GM21529 (cell line): ENCODE results near the gene NME2.
"Not testable (repeated sequence)": the region's sequence is repeated elsewhere in the genome, so short reads cannot be mapped to it uniquely, and the experiment has no call there.

ENCODE experiments used
- ATAC-seq: cut with Tn5 transposase; IDR thresholded peaks from one replicate; pipeline ENCODE4 v1.9.1; 2021; ENCODE audit not compliant: unreplicated experiment

NME2 gene

DNA sequence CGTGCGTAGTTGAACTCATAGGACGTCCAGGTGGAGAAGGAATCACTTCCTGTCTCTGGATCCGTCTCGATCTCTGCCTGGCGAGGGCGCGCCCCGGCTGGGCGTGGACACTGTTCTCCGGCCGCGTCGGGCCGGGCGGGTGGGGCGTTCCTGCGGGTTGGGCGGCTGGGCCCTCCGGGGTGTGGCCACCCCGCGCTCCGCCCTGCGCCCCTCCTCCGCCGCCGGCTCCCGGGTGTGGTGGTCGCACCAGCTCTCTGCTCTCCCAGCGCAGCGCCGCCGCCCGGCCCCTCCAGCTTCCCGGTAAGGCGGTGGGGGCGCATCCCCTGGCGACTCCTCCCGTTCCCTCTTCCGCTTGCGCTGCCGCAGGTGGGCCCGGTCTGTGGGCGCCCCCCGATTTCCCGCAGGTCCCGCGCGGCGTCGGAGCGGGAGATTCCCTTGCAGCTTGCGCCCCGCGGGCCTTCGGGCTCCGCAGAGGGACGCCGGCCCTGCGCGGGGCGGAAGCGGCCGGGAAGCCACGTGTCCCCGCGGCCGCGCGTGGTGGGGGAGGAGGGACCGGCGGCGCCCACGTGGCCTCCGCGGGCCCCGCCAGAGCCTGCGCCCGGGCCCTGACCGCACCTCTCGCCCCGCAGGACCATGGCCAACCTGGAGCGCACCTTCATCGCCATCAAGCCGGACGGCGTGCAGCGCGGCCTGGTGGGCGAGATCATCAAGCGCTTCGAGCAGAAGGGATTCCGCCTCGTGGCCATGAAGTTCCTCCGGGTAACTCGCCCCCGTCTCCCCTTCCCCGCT is at the start of gene NME2:
Gene NME2 (plus strand): TSS at position 214 of the 789 bp plus-strand sequence. CDS start 420 bp downstream, at position 634.
- peak; percentile 83 for ATAC-seq

- ATAC-seq, result no peak
Observed at GRCh38 chr17:51118330-51119195, 47.6 kb upstream of the NME2 start.

GRCh38 chr17:51119415-51120356 is 46.5 kb upstream of the NME2 start:
- peak; percentile 31 for ATAC-seq

- peak; percentile 33 for ATAC-seq
Observed at GRCh38 chr17:51120357-51120738, 45.9 kb upstream of the NME2 start.

GRCh38 chr17:51120739-51121619 is 45.2 kb upstream of the NME2 start, which contains the start of gene SPAG9:
Gene SPAG9, minus strand, starts transcription at chr17:51120868. Its CDS starts 212 bp downstream, at chr17:51120656.
- peak; percentile 61 for ATAC-seq

DNA sequence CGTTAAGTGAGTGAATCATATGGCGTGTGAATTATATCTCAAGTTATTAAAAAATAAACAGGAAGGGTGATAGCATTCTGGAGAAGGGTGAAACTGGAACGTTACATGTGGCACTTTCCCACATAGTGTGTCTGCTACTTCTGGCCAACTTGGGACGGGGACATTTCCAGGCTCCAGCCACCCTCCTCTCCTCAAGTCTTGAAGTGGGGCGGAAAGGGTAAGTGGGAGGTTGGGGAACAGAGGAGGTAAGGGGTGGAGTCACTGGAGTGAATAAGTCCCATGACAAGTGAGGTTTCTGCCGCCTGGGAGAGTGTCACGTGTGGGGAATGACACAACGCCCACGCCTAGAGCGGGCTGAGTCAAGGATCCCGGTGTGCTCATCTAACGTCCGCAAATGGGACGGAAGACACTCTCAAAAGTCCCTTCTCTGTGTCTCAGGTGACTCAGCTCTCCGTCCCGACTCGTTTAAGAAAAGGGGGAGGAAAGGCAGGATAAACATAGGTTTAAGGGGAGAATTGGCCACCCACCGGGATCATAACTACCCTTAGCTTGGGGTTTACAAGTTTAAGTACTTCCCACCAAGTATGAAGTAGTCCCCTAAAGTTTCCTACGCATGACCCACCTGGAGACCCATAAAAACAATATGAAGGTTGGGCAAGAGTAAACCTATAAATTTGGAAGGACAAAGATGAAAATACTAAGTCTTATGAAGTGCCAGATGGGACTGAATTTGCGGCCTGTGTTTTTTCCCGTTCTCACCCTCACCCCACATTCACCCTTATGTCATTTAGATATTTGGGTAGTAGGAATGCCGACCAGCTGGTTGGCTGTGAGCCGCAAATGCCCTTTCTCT is 44.4 kb upstream of the NME2 start:
- peak; percentile 37 for ATAC-seq

DNA sequence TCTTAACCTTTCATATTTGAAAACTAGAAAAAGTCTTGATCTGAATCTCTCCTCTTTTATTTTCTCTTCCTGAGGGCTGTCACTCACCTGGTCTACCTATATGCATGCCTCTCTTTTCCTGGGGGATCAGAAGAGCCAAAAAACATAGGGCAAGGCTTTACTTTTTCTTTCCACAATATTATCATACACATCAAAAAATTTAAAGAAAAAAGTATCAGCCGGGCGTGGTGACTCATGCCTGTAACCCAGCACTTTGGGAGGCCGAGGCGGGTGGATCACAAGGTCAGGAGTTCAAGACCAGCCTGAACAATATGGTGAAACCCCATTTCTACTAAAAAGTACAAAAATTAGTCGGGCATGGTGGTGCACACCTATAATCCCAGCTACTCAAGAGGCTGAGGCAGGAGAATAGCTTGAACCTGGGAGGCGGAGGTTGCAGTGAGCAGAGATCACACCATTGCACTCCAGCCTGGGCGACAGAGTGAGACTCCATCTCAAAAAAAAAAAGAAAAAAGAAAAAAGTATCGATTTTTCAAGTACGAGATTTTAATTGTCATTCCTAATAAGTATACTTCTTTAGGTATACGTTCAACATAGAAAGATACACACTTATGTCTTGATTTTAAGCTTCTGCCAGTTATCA is 43.6 kb upstream of the NME2 start:
- not testable (repeated sequence) for ATAC-seq

DNA sequence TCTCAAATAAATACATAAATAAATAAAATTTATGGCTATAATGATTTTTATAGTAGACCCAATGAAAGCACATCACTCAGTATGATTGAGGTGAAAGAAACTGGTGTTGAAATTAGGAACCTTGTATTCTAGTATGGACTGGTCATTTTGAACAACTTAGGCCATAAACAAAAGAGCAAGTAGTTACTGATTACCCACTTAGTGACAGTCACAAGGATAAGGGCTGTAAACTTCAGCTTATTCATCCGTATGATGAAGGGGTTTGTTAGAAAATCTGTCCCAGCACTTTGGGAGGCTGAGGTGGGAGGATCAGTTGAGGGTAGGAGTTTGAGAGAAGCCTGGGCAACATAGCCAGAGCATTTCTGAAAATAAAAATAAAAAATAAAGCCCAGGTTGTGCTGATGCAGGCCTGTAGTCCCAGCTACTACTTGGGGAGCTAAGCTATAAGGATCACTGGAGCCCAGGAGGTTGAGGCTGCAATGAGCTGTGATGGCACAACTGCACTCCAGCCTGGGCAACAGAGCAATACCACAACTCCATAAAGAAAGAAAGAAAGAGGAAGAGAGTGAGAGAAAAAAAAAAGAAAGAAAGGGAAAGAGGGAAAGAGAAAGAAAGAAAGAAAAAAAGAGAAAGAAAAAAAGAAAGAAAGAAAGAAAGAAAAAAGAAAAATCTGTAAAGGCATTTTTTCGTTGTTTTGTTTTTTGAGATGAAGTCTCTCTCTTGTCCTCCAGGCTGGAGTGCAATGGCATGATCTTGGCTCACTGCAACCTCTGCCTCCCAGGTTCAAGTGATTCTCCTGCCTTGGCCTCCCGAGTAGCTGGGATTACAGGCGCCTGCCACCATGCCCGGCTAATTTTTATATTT is 41.3 kb upstream of the NME2 start:
- no peak for ATAC-seq

- ATAC-seq, result no peak
Observed at GRCh38 chr17:51128076-51128475, 38.1 kb upstream of the NME2 start.

GRCh38 chr17:51132964-51133319 is 33.3 kb upstream of the NME2 start:
- peak; percentile 59 for ATAC-seq

- ATAC-seq, result no peak
Observed at GRCh38 chr17:51133365-51133764, 32.8 kb upstream of the NME2 start.

DNA sequence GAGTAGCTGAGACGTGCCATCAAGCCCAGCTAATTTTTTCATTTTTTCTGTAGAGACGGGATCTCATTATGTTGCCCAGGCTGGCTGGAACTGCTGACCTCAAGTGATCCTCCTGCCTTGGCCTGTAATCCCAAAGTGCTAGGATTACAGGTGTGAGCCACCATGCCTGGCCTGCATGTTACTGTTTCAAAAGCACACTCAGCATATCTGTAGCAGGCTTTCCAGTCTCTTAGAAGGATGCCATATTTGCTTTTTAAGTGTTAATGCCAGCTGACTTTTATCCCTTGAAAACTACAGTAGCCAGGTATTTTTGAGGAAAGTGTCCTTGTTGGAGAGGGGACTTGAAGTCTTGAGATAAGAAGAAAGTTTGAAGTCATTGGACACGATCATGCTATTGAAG is 30.3 kb upstream of the NME2 start:
- ATAC-seq, result no peak

- ATAC-seq, result no peak
Observed at GRCh38 chr17:51142597-51142996, 23.6 kb upstream of the NME2 start.

DNA sequence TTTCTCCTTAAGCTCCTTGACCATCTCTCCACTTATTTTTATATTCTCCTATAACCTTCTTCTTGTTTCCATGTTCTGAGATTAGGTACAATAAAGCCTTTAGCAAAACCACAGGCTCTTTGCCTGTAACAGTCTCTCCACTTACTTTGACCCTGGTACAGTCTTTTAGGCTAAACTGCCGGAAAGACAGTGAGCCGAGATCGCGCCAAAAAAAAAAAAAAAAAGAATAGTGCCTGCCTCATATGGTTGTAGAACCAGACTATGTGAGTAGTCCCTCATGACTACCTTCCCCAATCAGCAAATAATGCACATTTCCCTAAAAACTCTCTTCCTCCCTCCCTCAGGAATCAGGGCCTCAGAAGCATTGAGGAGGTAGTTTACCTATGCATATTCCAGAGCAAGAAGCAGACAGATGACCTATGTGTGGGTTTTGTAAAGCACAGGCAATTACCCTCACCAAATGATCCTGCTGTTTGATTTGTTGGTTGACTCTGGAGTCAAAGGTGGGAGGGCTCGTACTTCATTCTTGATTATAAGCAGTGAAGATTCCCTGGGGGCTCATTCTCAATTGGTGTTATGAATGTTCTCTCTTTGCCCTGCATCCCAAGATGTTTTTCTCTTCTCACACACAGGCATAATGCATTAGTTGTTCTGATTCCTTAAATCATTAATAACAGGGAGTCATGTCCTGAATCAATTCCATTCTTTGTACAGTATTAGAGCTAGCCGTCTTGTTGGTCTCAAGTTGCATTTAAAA is 21.8 kb upstream of the NME2 start:
- no peak for ATAC-seq

- ATAC-seq, result no peak
Observed at GRCh38 chr17:51147650-51148049, 18.6 kb upstream of the NME2 start.

- no peak for ATAC-seq
Observed at GRCh38 chr17:51149163-51149562, 17.0 kb upstream of the NME2 start.

DNA sequence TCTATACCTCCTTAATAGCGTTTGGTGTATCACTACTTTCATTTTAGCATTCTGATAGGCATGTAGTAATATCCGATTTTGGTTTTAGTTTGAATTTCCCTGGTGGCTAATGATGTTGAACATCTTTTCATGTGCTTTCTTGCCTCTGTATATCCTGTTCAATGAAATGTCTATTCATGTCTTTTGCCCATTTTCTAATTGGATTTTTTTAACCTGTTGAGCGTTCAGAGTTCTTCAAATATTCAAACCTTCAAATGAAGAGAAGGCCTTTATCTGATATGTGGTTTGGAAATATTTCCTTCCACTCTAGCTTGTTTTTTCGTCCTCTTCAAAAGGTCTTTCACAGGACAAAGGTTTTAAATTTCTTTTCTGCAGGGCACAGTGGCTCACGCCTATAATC is 15.3 kb upstream of the NME2 start:
- no peak for ATAC-seq
